Lung (tissue), 12 donors: ENCODE data around the gene PRPF19. TPM values are rescaled to one million over a fixed set of nuclear protein-coding genes. Genes with fewer than 3 reads are reported as not detected.

Experiments
- ATAC-seq: fragments of 200-7000 bp; cut with Tn5 transposase; one replicate; pipeline ENCODE4 v1.9.1; 2020; ENCODE audit warnings: moderate number of reproducible peaks; ENCODE audit not compliant: insufficient read depth, low FRiP score
- DNase-seq, 3 donors: peaks; one replicate each; pipeline ENCODE4 v3.0.0-alpha.2; 2013 to 2017
- H3K27ac ChIP-seq, 2 donors: one replicate each; pipeline ENCODE4 v1.5.1; 2013; ENCODE audit warnings: mild to moderate bottlenecking in 2 of 2, moderate library complexity in 2 of 2, control low read depth in 1 of 2, inconsistent platforms in 1 of 2, low read depth in 1 of 2, low read length in 1 of 2
- H3K27me3 ChIP-seq, 3 donors: one replicate each; pipeline ENCODE4 v1.5.1; 2013; ENCODE audit warnings: low read length in 2 of 3; ENCODE audit not compliant: control insufficient read depth in 3 of 3, insufficient read depth in 3 of 3
- H3K36me3 ChIP-seq, 4 donors: one replicate each; pipeline ENCODE4 v1.5.1; 2013; ENCODE audit warnings: low read length in 4 of 4, mild to moderate bottlenecking in 1 of 4, moderate library complexity in 1 of 4; ENCODE audit not compliant: control insufficient read depth in 4 of 4, insufficient read depth in 4 of 4
- H3K4me1 ChIP-seq, 5 donors: one replicate each; pipeline ENCODE4 v1.5.1; 2013; ENCODE audit warnings: low read length in 5 of 5, mild to moderate bottlenecking in 2 of 5, moderate library complexity in 1 of 5; ENCODE audit not compliant: control insufficient read depth in 5 of 5, insufficient read depth in 5 of 5
- H3K4me3 ChIP-seq: one replicate; pipeline ENCODE4 v1.5.1; 2013; ENCODE audit warnings: mild to moderate bottlenecking, control low read depth, moderate library complexity
- H3K9ac ChIP-seq, 2 donors: one replicate each; pipeline ENCODE4 v1.5.1; 2013; ENCODE audit warnings: low read length in 2 of 2, control low read depth in 1 of 2; ENCODE audit not compliant: insufficient read depth in 1 of 2
- H3K9me3 ChIP-seq, 4 donors: one replicate each; pipeline ENCODE4 v1.5.1; 2013; ENCODE audit warnings: low read length in 3 of 4, mild to moderate bottlenecking in 1 of 4, moderate library complexity in 1 of 4; ENCODE audit not compliant: control insufficient read depth in 4 of 4, insufficient read depth in 3 of 4
- CTCF ChIP-seq: IDR thresholded peaks from 2 replicates; pipeline ENCODE4 v1.5.1; 2012; ENCODE audit warnings: mild to moderate bottlenecking; ENCODE audit errors: control extremely low read depth, extremely low read depth
- WGBS, 2 donors: extraction: QIAGEN DNeasy Blood & Tissue Kit; methylation state at CpG; one replicate each; pipeline ENCODE4 v1.1.7; 2013; 5-methylcytosine and 5-hydroxymethylcytosine counted together
- polyA plus RNA-seq, 2 donors: library from polyadenylated mRNA; stranded (reverse); fragments of 200-250 nt; gene quantifications; one replicate each; pipeline ENCODE4 v1.2.1, GENCODE V29; 2013
- total RNA-seq, 2 donors: library from RNA; depleted of rRNA in 1 of 2; stranded (reverse); fragments of >200 nt in 1 of 2; gene quantifications; one replicate each; pipeline ENCODE4 v1.2.1, GENCODE V29; 2014 to 2021
- donor health status: control.
- donor health status: control.
- donor health status: Bipolar disorder and iron deficiency.
- donor health status: healthy.
- donor health status: DM: yes; HTN: yes; CAD: no.

The PRPF19 gene
- total and polyA plus RNA-seq, 4 donors, result 49.0 to 79.0 (median 65.2) TPM

- ATAC-seq, result no peak
- Histone ChIP-seq H3K27me3 (no peaks in the 10 kb centered on the region), H3K4me3 (no peak overlapping the region), H3K9ac (no peak overlapping the region), H3K27ac (no peak overlapping the region), H3K9me3 (no peaks in the 10 kb centered on the region), H3K36me3 (peaks cover 0 to 16% (median 6%) of the 10 kb centered on the region in 4 donors), H3K4me1 (peaks cover 0 to 16% (median 0%) of the 10 kb centered on the region in 5 donors)
- DNase-seq, result no peak
- 89 to 90% methylated on average over 16 of the region's 16 CpGs for WGBS, 2 donors
- TF ChIP-seq CTCF, result no peak
These were observed 21.2 kb upstream of the PRPF19 start for GRCh38 chr11:60927600-60927999.

DNA sequence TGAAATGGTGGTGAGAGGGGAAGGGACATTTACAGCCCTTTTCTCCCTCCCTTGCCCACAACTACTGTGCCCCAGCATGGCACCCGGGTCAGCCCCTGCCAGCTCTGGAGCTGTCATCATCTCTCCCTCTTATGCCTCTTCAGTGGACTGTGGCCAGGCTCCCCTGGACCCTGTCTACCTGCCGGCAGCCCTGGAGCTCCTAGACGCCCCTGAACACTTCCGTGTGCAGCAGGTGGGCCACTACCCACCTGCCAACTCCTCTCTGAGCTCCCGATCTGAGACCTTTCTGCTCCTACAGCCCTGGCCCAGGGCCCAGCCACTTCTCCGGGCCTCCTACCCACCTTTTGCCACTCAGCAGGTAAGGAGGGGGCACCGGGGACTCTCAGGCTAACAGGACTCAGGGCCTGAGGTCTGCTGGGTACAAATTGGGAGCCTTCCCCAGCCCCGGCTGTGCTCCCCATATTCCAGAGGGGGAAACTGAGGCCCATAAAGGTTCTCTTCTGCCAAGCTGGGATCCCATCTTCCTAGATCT, 20.7 kb upstream of the PRPF19 start:
- no peak for ATAC-seq
- Histone ChIP-seq H3K4me3 (no peak overlapping the region), H3K9me3 (peaks cover 0 to 2% (median 0%) of the 10 kb centered on the region in 4 donors), H3K27me3 (no peaks in the 10 kb centered on the region), H3K9ac (no peak overlapping the region), H3K36me3 (peaks cover 2 to 21% (median 6%) of the 10 kb centered on the region in 4 donors), H3K27ac (no peak overlapping the region), H3K4me1 (peaks cover 0 to 16% (median 0%) of the 10 kb centered on the region in 5 donors)
- 86 to 95% methylated on average over 8 of the region's 8 CpGs for WGBS, 2 donors
- TF ChIP-seq CTCF, result no peak
- no peak for DNase-seq

DNA sequence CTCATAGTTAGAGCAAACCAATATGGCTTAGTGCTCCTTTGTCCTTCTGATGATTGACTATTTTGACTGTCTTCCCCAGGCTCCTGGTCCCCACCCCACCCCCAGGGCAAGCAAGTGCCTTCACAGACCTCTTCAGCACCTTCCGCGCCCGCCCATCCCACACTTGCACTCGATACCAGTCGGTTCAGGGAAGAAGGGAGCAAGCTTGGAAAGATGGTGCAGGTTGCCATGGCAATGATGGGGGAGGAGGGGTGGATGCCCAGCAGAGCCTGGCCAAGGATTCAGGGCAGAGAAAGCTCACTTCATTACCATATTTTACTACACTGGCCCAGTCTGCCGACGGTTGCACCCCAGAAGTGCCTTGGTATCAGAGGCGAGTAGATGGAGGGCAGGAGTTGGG, 20.1 kb upstream of the PRPF19 start:
- Histone ChIP-seq H3K4me1 (peaks cover 0 to 16% (median 0%) of the 10 kb centered on the region in 5 donors), H3K27me3 (no peaks in the 10 kb centered on the region), H3K27ac (no peak overlapping the region), H3K9ac (no peak overlapping the region), H3K9me3 (peaks cover 0 to 3% (median 0%) of the 10 kb centered on the region in 4 donors), H3K4me3 (no peak overlapping the region), H3K36me3 (peaks cover under 1 to 19% (median 10%) of the 10 kb centered on the region in 4 donors)
- ATAC-seq (no peak), DNase-seq (no peak)
- WGBS, 2 donors, result 96 to 97% methylated on average over 8 of the region's 8 CpGs
- no peak for TF ChIP-seq CTCF

- peaks cover 5 to 22% (median 11%) of the 10 kb centered on the region in 4 donors for H3K36me3 ChIP-seq
- H3K4me3 ChIP-seq, result no peak overlapping the region
- no peak overlapping the region for H3K9ac ChIP-seq
- no peak overlapping the region for H3K27ac ChIP-seq
- WGBS, 2 donors, result 67 to 77% methylated on average over 6 of the region's 6 CpGs
- H3K27me3 ChIP-seq, result no peaks in the 10 kb centered on the region
- ATAC-seq (no peak), DNase-seq (no peak)
- peaks cover 0 to 3% (median 0%) of the 10 kb centered on the region in 4 donors for H3K9me3 ChIP-seq
- no peak for TF ChIP-seq CTCF
- H3K4me1 ChIP-seq, result peaks cover 0 to 16% (median 0%) of the 10 kb centered on the region in 5 donors
These were observed 19.5 kb upstream of the PRPF19 start for GRCh38 chr11:60925868-60926267.
